ENCODE measurements around the gene SYT12.

SYT12 gene

GRCh38 chr11:67022961-67023956, at the start of gene SYT12:
TSS of gene SYT12 (plus strand) at chr11:67023134. CDS start at chr11:67030145, 7,011 bp downstream.
- H3K9me3 ChIP-seq (ENCODE audit: control insufficient read depth, low read length), result no peaks in the 10 kb centered on the region
- peaks cover 6% of the 10 kb centered on the region for H3K4me1 ChIP-seq (ENCODE audit: control insufficient read depth, insufficient read depth, low read length)
- H3K36me3 ChIP-seq (ENCODE audit: control insufficient read depth, insufficient read depth, low read length, severe bottlenecking), result no peaks in the 10 kb centered on the region
- DNase-seq (ENCODE audit: low read depth), result peak; percentile 56
- H3K27me3 ChIP-seq (replicated peaks; ENCODE audit: control insufficient read depth, insufficient read depth, low read length), result peaks cover 7% of the 10 kb centered on the region
- no peak within 1 kb of the TSS for H3K9ac ChIP-seq (ENCODE audit: low read length)
- H3K4me3 ChIP-seq (ENCODE audit: low read length), result peak within 1 kb of the TSS; percentile 63

- Histone ChIP-seq H3K4me1 (ENCODE audit: control insufficient read depth, insufficient read depth, low read length) (peaks cover 37% of the 10 kb centered on the region), H3K9me3 (ENCODE audit: control insufficient read depth, low read length) (peaks cover 4% of the 10 kb centered on the region), H3K36me3 (ENCODE audit: control insufficient read depth, insufficient read depth, low read length, severe bottlenecking) (no peaks in the 10 kb centered on the region), H3K4me3 (ENCODE audit: low read length) (no peak overlapping the region), H3K9ac (ENCODE audit: low read length) (no peak overlapping the region), H3K27me3 (replicated peaks; ENCODE audit: control insufficient read depth, insufficient read depth, low read length) (no peaks in the 10 kb centered on the region)
- DNase-seq (ENCODE audit: low read depth), result peak; percentile 65
Observed at GRCh38 chr11:66973956-66974580, 48.9 kb upstream of the SYT12 start.

GRCh38 chr11:66974724-66975404, 48.1 kb upstream of the SYT12 start, which contains the start of gene C11orf86:
TSS of gene C11orf86 (plus strand) at chr11:66975304. CDS start at chr11:66975363, 59 bp downstream.
- peaks cover 31% of the 10 kb centered on the region for H3K4me1 ChIP-seq (ENCODE audit: control insufficient read depth, insufficient read depth, low read length)
- H3K27me3 ChIP-seq (replicated peaks; ENCODE audit: control insufficient read depth, insufficient read depth, low read length), result no peaks in the 10 kb centered on the region
- no peak within 1 kb of the TSS for H3K4me3 ChIP-seq (ENCODE audit: low read length)
- H3K9ac ChIP-seq (ENCODE audit: low read length), result no peak within 1 kb of the TSS
- peaks cover 12% of the 10 kb centered on the region for H3K9me3 ChIP-seq (ENCODE audit: control insufficient read depth, low read length)
- H3K36me3 ChIP-seq (ENCODE audit: control insufficient read depth, insufficient read depth, low read length, severe bottlenecking), result no peaks in the 10 kb centered on the region
- no peak for DNase-seq (ENCODE audit: low read depth)

GRCh38 chr11:66975405-66976027, 47.4 kb upstream of the SYT12 start:
- no peaks in the 10 kb centered on the region for H3K27me3 ChIP-seq (replicated peaks; ENCODE audit: control insufficient read depth, insufficient read depth, low read length)
- no peak overlapping the region for H3K9ac ChIP-seq (ENCODE audit: low read length)
- no peaks in the 10 kb centered on the region for H3K36me3 ChIP-seq (ENCODE audit: control insufficient read depth, insufficient read depth, low read length, severe bottlenecking)
- H3K9me3 ChIP-seq (ENCODE audit: control insufficient read depth, low read length), result peaks cover 12% of the 10 kb centered on the region
- peaks cover 25% of the 10 kb centered on the region for H3K4me1 ChIP-seq (ENCODE audit: control insufficient read depth, insufficient read depth, low read length)
- H3K4me3 ChIP-seq (ENCODE audit: low read length), result no peak overlapping the region
- DNase-seq (ENCODE audit: low read depth), result no peak

- peak; percentile 57 for DNase-seq (ENCODE audit: low read depth)
- H3K4me1 ChIP-seq (ENCODE audit: control insufficient read depth, insufficient read depth, low read length), result peaks cover 23% of the 10 kb centered on the region
- peaks cover 12% of the 10 kb centered on the region for H3K9me3 ChIP-seq (ENCODE audit: control insufficient read depth, low read length)
- no peak overlapping the region for H3K9ac ChIP-seq (ENCODE audit: low read length)
- no peaks in the 10 kb centered on the region for H3K36me3 ChIP-seq (ENCODE audit: control insufficient read depth, insufficient read depth, low read length, severe bottlenecking)
- no peaks in the 10 kb centered on the region for H3K27me3 ChIP-seq (replicated peaks; ENCODE audit: control insufficient read depth, insufficient read depth, low read length)
- H3K4me3 ChIP-seq (ENCODE audit: low read length), result no peak overlapping the region
Observed at GRCh38 chr11:66976028-66976467, 46.9 kb upstream of the SYT12 start.

GRCh38 chr11:66976925-66977324, 46.0 kb upstream of the SYT12 start:
- Histone ChIP-seq H3K9ac (ENCODE audit: low read length) (no peak overlapping the region), H3K9me3 (ENCODE audit: control insufficient read depth, low read length) (peaks cover 12% of the 10 kb centered on the region), H3K4me3 (ENCODE audit: low read length) (no peak overlapping the region), H3K4me1 (ENCODE audit: control insufficient read depth, insufficient read depth, low read length) (peaks cover 19% of the 10 kb centered on the region), H3K36me3 (ENCODE audit: control insufficient read depth, insufficient read depth, low read length, severe bottlenecking) (no peaks in the 10 kb centered on the region), H3K27me3 (replicated peaks; ENCODE audit: control insufficient read depth, insufficient read depth, low read length) (no peaks in the 10 kb centered on the region)
- DNase-seq (ENCODE audit: low read depth), result no peak

GRCh38 chr11:66978229-66978628, 44.7 kb upstream of the SYT12 start:
- DNase-seq (ENCODE audit: low read depth), result no peak
- peaks cover 16% of the 10 kb centered on the region for H3K4me1 ChIP-seq (ENCODE audit: control insufficient read depth, insufficient read depth, low read length)
- H3K9me3 ChIP-seq (ENCODE audit: control insufficient read depth, low read length), result peaks cover 12% of the 10 kb centered on the region
- H3K4me3 ChIP-seq (ENCODE audit: low read length), result no peak overlapping the region
- no peaks in the 10 kb centered on the region for H3K36me3 ChIP-seq (ENCODE audit: control insufficient read depth, insufficient read depth, low read length, severe bottlenecking)
- H3K27me3 ChIP-seq (replicated peaks; ENCODE audit: control insufficient read depth, insufficient read depth, low read length), result no peaks in the 10 kb centered on the region
- H3K9ac ChIP-seq (ENCODE audit: low read length), result no peak overlapping the region

- Histone ChIP-seq H3K4me3 (ENCODE audit: low read length) (no peak overlapping the region), H3K4me1 (ENCODE audit: control insufficient read depth, insufficient read depth, low read length) (peaks cover 15% of the 10 kb centered on the region), H3K9ac (ENCODE audit: low read length) (no peak overlapping the region), H3K9me3 (ENCODE audit: control insufficient read depth, low read length) (peaks cover 12% of the 10 kb centered on the region), H3K36me3 (ENCODE audit: control insufficient read depth, insufficient read depth, low read length, severe bottlenecking) (no peaks in the 10 kb centered on the region), H3K27me3 (replicated peaks; ENCODE audit: control insufficient read depth, insufficient read depth, low read length) (no peaks in the 10 kb centered on the region)
- no peak for DNase-seq (ENCODE audit: low read depth)
Observed at GRCh38 chr11:66978717-66979116, 44.2 kb upstream of the SYT12 start.

- Histone ChIP-seq H3K4me3 (ENCODE audit: low read length) (no peak overlapping the region), H3K27me3 (replicated peaks; ENCODE audit: control insufficient read depth, insufficient read depth, low read length) (no peaks in the 10 kb centered on the region), H3K4me1 (ENCODE audit: control insufficient read depth, insufficient read depth, low read length) (peaks cover 8% of the 10 kb centered on the region), H3K36me3 (ENCODE audit: control insufficient read depth, insufficient read depth, low read length, severe bottlenecking) (no peaks in the 10 kb centered on the region), H3K9ac (ENCODE audit: low read length) (no peak overlapping the region), H3K9me3 (ENCODE audit: control insufficient read depth, low read length) (peaks cover 12% of the 10 kb centered on the region)
- DNase-seq (ENCODE audit: low read depth), result no peak
Observed at GRCh38 chr11:66979336-66979980, 43.5 kb upstream of the SYT12 start.

- Histone ChIP-seq H3K36me3 (ENCODE audit: control insufficient read depth, insufficient read depth, low read length, severe bottlenecking) (no peaks in the 10 kb centered on the region), H3K4me3 (ENCODE audit: low read length) (no peak overlapping the region), H3K4me1 (ENCODE audit: control insufficient read depth, insufficient read depth, low read length) (peaks cover 5% of the 10 kb centered on the region), H3K9ac (ENCODE audit: low read length) (no peak overlapping the region), H3K9me3 (ENCODE audit: control insufficient read depth, low read length) (peaks cover 12% of the 10 kb centered on the region), H3K27me3 (replicated peaks; ENCODE audit: control insufficient read depth, insufficient read depth, low read length) (peaks cover 4% of the 10 kb centered on the region)
- peak; percentile 93 for DNase-seq (ENCODE audit: low read depth)
Observed at GRCh38 chr11:66981976-66982578, 40.9 kb upstream of the SYT12 start.

Measured in adipocyte (in vitro differentiated cells).